SU-DHL-6 (cell line): ENCODE results near the gene TNFRSF4.

Experiments used
- H2AFZ ChIP-seq: fragments of 200-600 bp; sonication (generic); 2 replicates; pipeline ENCODE4 v1.6.1; 2014; ENCODE audit warnings: low read depth, mild to moderate bottlenecking, moderate library complexity, mixed read lengths, antibody characterized with exemption, low read length; ENCODE audit not compliant: severe bottlenecking
- H3F3A ChIP-seq: fragments of 200-600 bp; shearing (Covaris generic); 2 replicates; pipeline ENCODE4 v1.6.0; 2016; ENCODE audit warnings: antibody characterized with exemption, mild to moderate bottlenecking; ENCODE audit not compliant: insufficient read depth
- H3K27ac ChIP-seq: fragments of 200-600 bp; sonication (generic); 2 replicates; pipeline ENCODE4 v1.5.1; 2016; ENCODE audit warnings: low read depth, mild to moderate bottlenecking, low read length, moderate library complexity, mixed read lengths
- H3K27me3 ChIP-seq: fragments of 200-600 bp; sonication (generic), shearing (Covaris generic); 2 replicates; pipeline ENCODE4 v1.6.0; 2014; ENCODE audit warnings: mild to moderate bottlenecking, low read length
- H3K36me3 ChIP-seq: fragments of 200-600 bp; sonication (generic); 2 replicates; pipeline ENCODE4 v1.6.1; 2014; ENCODE audit warnings: mild to moderate bottlenecking, low read length, mixed read lengths
- H3K4me2 ChIP-seq: fragments of 300-600, 200-600 bp; shearing (Covaris generic), sonication (generic); 2 replicates; pipeline ENCODE4 v1.6.0; 2014; ENCODE audit warnings: low read length, low read depth, mild to moderate bottlenecking; ENCODE audit not compliant: poor library complexity, severe bottlenecking
- H3K4me3 ChIP-seq: fragments of 200-600 bp; sonication (generic); 2 replicates; pipeline ENCODE4 v1.5.1; 2014; ENCODE audit warnings: antibody characterized with exemption, low read length, mild to moderate bottlenecking, mixed read lengths; ENCODE audit not compliant: insufficient read depth, poor library complexity, severe bottlenecking
- H3K79me2 ChIP-seq: fragments of 200-600 bp; sonication (generic); 2 replicates; pipeline ENCODE4 v1.6.1; 2014; ENCODE audit warnings: mild to moderate bottlenecking, low read length, moderate library complexity; ENCODE audit not compliant: insufficient read depth
- H3K9ac ChIP-seq: fragments of 200-600 bp; sonication (generic); 2 replicates; pipeline ENCODE4 v1.7.0; 2014; ENCODE audit warnings: mild to moderate bottlenecking, low read length
- H3K9me2 ChIP-seq: fragments of 200-600 bp; sonication (generic); replicated peaks from 2 replicates; pipeline ENCODE4 v1.6.1; 2014; ENCODE audit warnings: low read length; ENCODE audit not compliant: insufficient read depth
- H3K9me3 ChIP-seq: fragments of 200-600 bp; sonication (generic); 2 replicates; pipeline ENCODE4 v1.6.1; 2014; ENCODE audit warnings: low read length, mixed read lengths; ENCODE audit not compliant: insufficient read depth
- H4K20me1 ChIP-seq: fragments of 200-600 bp; sonication (generic); 2 replicates; pipeline ENCODE4 v1.6.1; 2014; ENCODE audit warnings: low read depth, mild to moderate bottlenecking, antibody characterized with exemption, low read length, moderate library complexity, mixed read lengths
- CTCF ChIP-seq: fragments of 200-600 bp; sonication (generic); IDR thresholded peaks from one replicate; pipeline ENCODE4 v1.5.1; 2017; ENCODE audit warnings: antibody characterized with exemption, mild to moderate bottlenecking, low read length, moderate library complexity; ENCODE audit not compliant: insufficient read depth, poor library complexity, severe bottlenecking
- EZH2phosphoT487 ChIP-seq: fragments of 200-600 bp; sonication (generic), shearing (Covaris generic); conservative IDR thresholded peaks from 2 replicates; pipeline ENCODE4 v1.6.1; 2018; ENCODE audit warnings: mild to moderate bottlenecking, antibody characterized with exemption, low read length, moderate library complexity, mixed read lengths

TNFRSF4 gene

DNA sequence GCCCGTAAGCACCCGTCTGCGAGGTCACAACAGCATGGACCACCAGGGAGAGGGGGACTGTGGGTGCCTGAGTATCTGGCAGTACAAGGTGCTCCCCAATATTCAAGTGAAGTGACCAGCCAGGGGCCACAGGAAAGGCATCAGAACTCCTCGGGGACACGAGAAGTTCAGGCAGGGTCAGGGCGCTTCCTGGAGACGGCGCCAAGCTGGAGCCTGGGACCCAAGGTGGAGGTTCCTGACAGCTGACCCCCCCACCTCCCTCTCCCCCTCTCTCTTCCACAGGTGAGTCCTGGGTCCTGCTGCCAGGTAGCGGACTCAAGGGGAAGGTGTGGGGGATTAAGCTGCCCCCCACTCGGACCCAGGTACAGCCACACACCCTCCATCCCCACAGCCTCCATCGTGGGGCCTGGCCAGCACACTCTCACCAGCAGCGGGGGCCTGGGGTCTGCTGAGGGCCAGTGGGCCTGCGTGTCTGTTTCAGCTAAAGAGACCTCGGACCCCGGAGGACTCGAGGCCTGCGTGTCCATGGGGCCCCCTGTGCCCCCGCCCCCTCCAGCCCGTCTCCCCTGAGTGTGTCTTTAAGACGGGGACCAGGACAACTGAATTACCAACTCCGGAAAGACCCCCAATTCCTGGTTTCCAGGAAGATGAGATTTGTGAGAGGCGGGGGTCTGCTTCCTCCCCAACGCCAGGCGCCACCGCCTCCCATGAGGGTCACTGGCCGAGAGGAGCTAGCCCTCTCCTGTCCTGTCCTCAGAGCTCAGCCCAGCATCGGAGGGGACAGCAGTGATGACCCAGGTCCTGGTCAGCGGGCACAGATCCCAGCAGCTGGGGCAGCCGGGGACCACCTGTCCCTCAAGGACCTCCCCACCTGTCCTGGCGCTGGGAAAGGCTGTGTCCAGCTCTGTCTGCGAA, 13.7 kb downstream of the TNFRSF4 start:
- H3K4me3 ChIP-seq = no peak overlapping the region
- no peak overlapping the region for H3K9ac ChIP-seq
- no peaks in the 10 kb centered on the region for H3F3A ChIP-seq
- no peaks in the 10 kb centered on the region for H3K27me3 ChIP-seq
- H3K4me2 ChIP-seq = no peak overlapping the region
- no peaks in the 10 kb centered on the region for H3K36me3 ChIP-seq
- H3K9me2 ChIP-seq = no peaks in the 10 kb centered on the region
- no peaks in the 10 kb centered on the region for H3K79me2 ChIP-seq
- TF ChIP-seq CTCF (no peak), EZH2phosphoT487 (no peak)
- H3K27ac ChIP-seq = no peak overlapping the region
- H4K20me1 ChIP-seq = no peaks in the 10 kb centered on the region
- H2AFZ ChIP-seq = no peak overlapping the region
- H3K9me3 ChIP-seq = no peaks in the 10 kb centered on the region

- Histone ChIP-seq H3K79me2 (no peaks in the 10 kb centered on the region), H4K20me1 (no peaks in the 10 kb centered on the region), H3K9me3 (no peaks in the 10 kb centered on the region), H3K9me2 (no peaks in the 10 kb centered on the region), H3K4me2 (no peak overlapping the region), H3F3A (no peaks in the 10 kb centered on the region), H3K36me3 (no peaks in the 10 kb centered on the region), H3K27me3 (no peaks in the 10 kb centered on the region), H3K9ac (no peak overlapping the region), H3K27ac (no peak overlapping the region), H3K4me3 (no peak overlapping the region), H2AFZ (no peak overlapping the region)
- no peak for TF ChIP-seq EZH2phosphoT487
These were observed 14.6 kb downstream of the TNFRSF4 start for GRCh38 chr1:1199141-1199960.

DNA sequence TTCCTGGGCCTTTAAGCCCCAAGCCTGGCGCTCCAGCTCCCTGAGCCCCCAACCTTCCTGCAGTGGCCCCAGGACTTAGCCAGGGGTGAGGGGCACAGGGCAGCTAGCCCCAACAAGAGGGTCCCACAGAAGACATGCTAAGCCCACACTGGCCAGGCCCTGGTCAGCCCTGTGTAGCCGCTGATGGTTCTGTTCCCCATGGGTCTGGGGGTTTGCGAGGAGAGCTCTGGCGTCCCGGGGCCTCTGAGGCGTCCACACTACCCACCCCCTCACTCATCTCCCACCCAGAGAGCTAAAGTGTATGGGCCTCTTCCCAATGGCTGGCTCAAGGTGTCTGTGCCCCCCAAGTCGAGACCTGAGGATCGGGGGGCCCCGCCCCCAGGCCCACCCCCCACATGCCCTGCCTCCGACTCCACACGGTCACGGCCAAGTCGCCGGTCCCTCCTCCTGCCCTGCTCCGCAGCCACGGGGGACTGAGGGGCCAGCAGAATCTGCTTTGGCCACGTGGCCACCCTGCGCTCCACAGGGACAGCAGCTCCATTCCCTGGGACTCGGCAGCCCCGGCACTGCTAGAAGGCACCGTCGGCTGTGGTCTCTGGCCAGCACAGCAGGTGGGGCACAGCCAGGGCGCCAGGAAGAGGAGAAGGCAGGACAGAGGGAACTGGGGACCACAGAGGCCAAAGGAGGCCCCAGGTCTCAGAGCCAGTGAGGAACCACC, 15.4 kb downstream of the TNFRSF4 start:
- H3K27me3 ChIP-seq = no peaks in the 10 kb centered on the region
- H3K9me2 ChIP-seq = no peaks in the 10 kb centered on the region
- no peaks in the 10 kb centered on the region for H3K9me3 ChIP-seq
- no peaks in the 10 kb centered on the region for H4K20me1 ChIP-seq
- H3K4me3 ChIP-seq = no peak overlapping the region
- H3F3A ChIP-seq = no peaks in the 10 kb centered on the region
- H3K9ac ChIP-seq = no peak overlapping the region
- H3K4me2 ChIP-seq = no peak overlapping the region
- no peak for TF ChIP-seq CTCF
- TF ChIP-seq EZH2phosphoT487 = no peak
- H3K79me2 ChIP-seq = no peaks in the 10 kb centered on the region
- no peak overlapping the region for H3K27ac ChIP-seq
- no peaks in the 10 kb centered on the region for H3K36me3 ChIP-seq
- H2AFZ ChIP-seq = no peak overlapping the region
